Fibroblast of skin of abdomen (primary cell): ENCODE measurements around the gene TTC29.
"Not testable (repeated sequence)": the region's sequence is repeated elsewhere in the genome, so short reads cannot be mapped to it uniquely, and the experiment has no call there.

Source experiments
- DNase-seq: peaks from one replicate; pipeline ENCODE4 v3.0.0-alpha.2; 2013

TTC29 gene

GRCh38 chr4:146674829-146675570 lies 270.7 kb downstream of the TTC29 start:
- DNase-seq = no peak

GRCh38 chr4:146663968-146664311 lies 281.7 kb downstream of the TTC29 start:
- not testable (repeated sequence) for DNase-seq

GRCh38 chr4:146661367-146661766 lies 284.3 kb downstream of the TTC29 start:
- no peak for DNase-seq
